Measurements from ENCODE around the gene ACTR1A. TPM values are rescaled to one million over a fixed set of nuclear protein-coding genes. Genes with fewer than 3 reads are reported as not detected.

Gene ACTR1A
- total RNA-seq, 1 experiment from 2014 or later: 147 TPM

- Histone ChIP-seq H3K4me3 (ENCODE audit: low read depth in 2 of 2, low read length in 2 of 2) (no peak overlapping the region), H3K27ac (ENCODE audit: low read length) (no peak overlapping the region), H3K9me3 (ENCODE audit: control insufficient read depth, insufficient read depth, low read depth, low read length) (no peaks in the 10 kb centered on the region), H3K27me3 (ENCODE audit: control insufficient read depth, insufficient read depth, low read length) (no peaks in the 10 kb centered on the region), H3K4me1 (ENCODE audit: control insufficient read depth, insufficient read depth, low read length) (peaks cover 12% of the 10 kb centered on the region), H3K36me3 (ENCODE audit: control insufficient read depth, insufficient read depth, low read length) (peaks cover 8% of the 10 kb centered on the region; the same call in 1 of the 2 replicates)
- DNase-seq (ENCODE audit: low read depth, low spot score) (no peak), ATAC-seq (no peak)
- BruUV-seq (replicated peaks): no TSS peak
- TF ChIP-seq, protein P1, sequence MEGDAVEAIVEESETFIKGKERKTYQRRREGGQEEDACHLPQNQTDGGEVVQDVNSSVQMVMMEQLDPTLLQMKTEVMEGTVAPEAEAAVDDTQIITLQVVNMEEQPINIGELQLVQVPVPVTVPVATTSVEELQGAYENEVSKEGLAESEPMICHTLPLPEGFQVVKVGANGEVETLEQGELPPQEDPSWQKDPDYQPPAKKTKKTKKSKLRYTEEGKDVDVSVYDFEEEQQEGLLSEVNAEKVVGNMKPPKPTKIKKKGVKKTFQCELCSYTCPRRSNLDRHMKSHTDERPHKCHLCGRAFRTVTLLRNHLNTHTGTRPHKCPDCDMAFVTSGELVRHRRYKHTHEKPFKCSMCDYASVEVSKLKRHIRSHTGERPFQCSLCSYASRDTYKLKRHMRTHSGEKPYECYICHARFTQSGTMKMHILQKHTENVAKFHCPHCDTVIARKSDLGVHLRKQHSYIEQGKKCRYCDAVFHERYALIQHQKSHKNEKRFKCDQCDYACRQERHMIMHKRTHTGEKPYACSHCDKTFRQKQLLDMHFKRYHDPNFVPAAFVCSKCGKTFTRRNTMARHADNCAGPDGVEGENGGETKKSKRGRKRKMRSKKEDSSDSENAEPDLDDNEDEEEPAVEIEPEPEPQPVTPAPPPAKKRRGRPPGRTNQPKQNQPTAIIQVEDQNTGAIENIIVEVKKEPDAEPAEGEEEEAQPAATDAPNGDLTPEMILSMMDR (IDR thresholded peaks at IDR 0.05): no peak
- TF ChIP-seq POLR2AphosphoS5 (IDR thresholded peaks at IDR 0.05; ENCODE audit: low read depth, low read length): no peak
- ChIA-PET CTCF (interaction anchor here (1.0 kb wide), 1 partner anchor 85 kb away, joined by 3 read pairs; no protein-coding TSS in a partner anchor), POLR2A (no interaction called here)
- in situ Hi-C loops (cut with HindIII; ENCODE audit: low pct_unique_long_range_greater_than_20kb, low sequenced_read_pairs): no loop called here
- intact Hi-C loops (cut with micrococcal nuclease; ENCODE audit: unreplicated experiment): no loop called here
These were observed 3.2 kb downstream of the ACTR1A start for GRCh38 chr10:102499356-102499755.

DNA sequence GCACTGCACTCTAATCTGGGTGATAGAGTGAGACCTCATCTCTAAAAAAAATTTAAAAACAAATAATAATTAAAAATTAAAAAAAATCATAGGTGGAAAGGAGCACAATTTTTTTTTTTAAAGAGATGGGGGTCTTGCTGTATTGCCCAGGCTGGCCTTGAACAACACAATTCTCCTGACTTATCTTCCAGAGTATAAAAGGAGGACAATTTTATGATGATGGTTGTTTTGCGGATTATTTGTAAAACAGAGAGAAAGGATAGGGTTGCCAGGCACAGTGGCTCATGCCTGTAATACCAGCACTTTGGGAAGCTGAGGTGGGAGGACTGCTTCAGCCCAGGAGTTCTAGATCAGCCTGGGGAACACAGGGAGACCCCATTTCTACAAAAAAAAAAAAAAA, 5.0 kb downstream of the ACTR1A start:
- ChIA-PET POLR2A (no interaction called here), CTCF (no interaction called here)
- Histone ChIP-seq H3K4me3 (ENCODE audit: low read depth in 2 of 2, low read length in 2 of 2) (no peak overlapping the region), H3K27me3 (ENCODE audit: control insufficient read depth, insufficient read depth, low read length) (no peaks in the 10 kb centered on the region), H3K9me3 (ENCODE audit: control insufficient read depth, insufficient read depth, low read depth, low read length) (no peaks in the 10 kb centered on the region), H3K27ac (ENCODE audit: low read length) (no peak overlapping the region), H3K4me1 (ENCODE audit: control insufficient read depth, insufficient read depth, low read length) (peaks cover 9% of the 10 kb centered on the region), H3K36me3 (ENCODE audit: control insufficient read depth, insufficient read depth, low read length) (peaks cover 5% of the 10 kb centered on the region; the same call in 1 of the 2 replicates)
- ATAC-seq (no peak), DNase-seq (ENCODE audit: low read depth, low spot score) (no peak)
- intact Hi-C loops (cut with micrococcal nuclease; ENCODE audit: unreplicated experiment): no loop called here
- BruUV-seq (replicated peaks): no TSS peak
- in situ Hi-C loops (cut with HindIII; ENCODE audit: low pct_unique_long_range_greater_than_20kb, low sequenced_read_pairs): no loop called here
- TF ChIP-seq, protein P1 (IDR thresholded peaks at IDR 0.05): no peak
- TF ChIP-seq POLR2AphosphoS5 (IDR thresholded peaks at IDR 0.05; ENCODE audit: low read depth, low read length) (no peak), SIN3A (IDR thresholded peaks at IDR 0.05; ENCODE audit: borderline replicate concordance, insufficient read depth, low read depth, low read length) (no peak), TCF7L2 (IDR thresholded peaks at IDR 0.05; ENCODE audit: low read depth, low read length) (no peak)
- TF ChIP-seq, protein P2, sequence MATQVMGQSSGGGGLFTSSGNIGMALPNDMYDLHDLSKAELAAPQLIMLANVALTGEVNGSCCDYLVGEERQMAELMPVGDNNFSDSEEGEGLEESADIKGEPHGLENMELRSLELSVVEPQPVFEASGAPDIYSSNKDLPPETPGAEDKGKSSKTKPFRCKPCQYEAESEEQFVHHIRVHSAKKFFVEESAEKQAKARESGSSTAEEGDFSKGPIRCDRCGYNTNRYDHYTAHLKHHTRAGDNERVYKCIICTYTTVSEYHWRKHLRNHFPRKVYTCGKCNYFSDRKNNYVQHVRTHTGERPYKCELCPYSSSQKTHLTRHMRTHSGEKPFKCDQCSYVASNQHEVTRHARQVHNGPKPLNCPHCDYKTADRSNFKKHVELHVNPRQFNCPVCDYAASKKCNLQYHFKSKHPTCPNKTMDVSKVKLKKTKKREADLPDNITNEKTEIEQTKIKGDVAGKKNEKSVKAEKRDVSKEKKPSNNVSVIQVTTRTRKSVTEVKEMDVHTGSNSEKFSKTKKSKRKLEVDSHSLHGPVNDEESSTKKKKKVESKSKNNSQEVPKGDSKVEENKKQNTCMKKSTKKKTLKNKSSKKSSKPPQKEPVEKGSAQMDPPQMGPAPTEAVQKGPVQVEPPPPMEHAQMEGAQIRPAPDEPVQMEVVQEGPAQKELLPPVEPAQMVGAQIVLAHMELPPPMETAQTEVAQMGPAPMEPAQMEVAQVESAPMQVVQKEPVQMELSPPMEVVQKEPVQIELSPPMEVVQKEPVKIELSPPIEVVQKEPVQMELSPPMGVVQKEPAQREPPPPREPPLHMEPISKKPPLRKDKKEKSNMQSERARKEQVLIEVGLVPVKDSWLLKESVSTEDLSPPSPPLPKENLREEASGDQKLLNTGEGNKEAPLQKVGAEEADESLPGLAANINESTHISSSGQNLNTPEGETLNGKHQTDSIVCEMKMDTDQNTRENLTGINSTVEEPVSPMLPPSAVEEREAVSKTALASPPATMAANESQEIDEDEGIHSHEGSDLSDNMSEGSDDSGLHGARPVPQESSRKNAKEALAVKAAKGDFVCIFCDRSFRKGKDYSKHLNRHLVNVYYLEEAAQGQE (IDR thresholded peaks at IDR 0.05; ENCODE audit: insufficient read depth in 1 of 2, low read depth in 2 of 2, low read length in 1 of 2): no peak

All from Panc1 (cell line).